Transverse colon (tissue), 4 donors: Measurements from ENCODE around the gene SASH3. TPM values are rescaled to one million over a fixed set of nuclear protein-coding genes. Genes with fewer than 3 reads are reported as not detected.

Experiments
- DNase-seq: peaks from one replicate; pipeline ENCODE4 v3.0.0-alpha.2; 2019
- H3K27ac ChIP-seq, 4 donors: fragments of 200-600 bp; sonication (generic); 2 replicates each; pipeline ENCODE4 v1.5.1; 2016 to 2018; ENCODE audit warnings: inconsistent platforms in 4 of 4
- H3K27me3 ChIP-seq: fragments of 200-600 bp; sonication (generic); 2 replicates; pipeline ENCODE4 v1.5.1; 2017; ENCODE audit warnings: inconsistent platforms
- H3K36me3 ChIP-seq, 4 donors: fragments of 200-600 bp; sonication (generic); 2 replicates each; pipeline ENCODE4 v1.5.1; 2017 to 2019; ENCODE audit warnings: inconsistent platforms in 4 of 4
- H3K4me1 ChIP-seq, 4 donors: fragments of 200-600 bp; sonication (generic); 2 replicates each; pipeline ENCODE4 v1.5.1; 2017 to 2020; ENCODE audit warnings: inconsistent platforms in 4 of 4
- H3K4me3 ChIP-seq, 4 donors: fragments of 200-600 bp; sonication (generic); 1 replicate in 1 of 4; 2 replicates in 3 of 4; pipeline versions ENCODE4 v1.5.1 to v1.6.1; 2017 to 2019; ENCODE audit warnings: inconsistent platforms in 4 of 4
- H3K9me3 ChIP-seq, 2 donors: fragments of 200-600 bp; sonication (generic); 2 replicates each; pipeline ENCODE4 v1.5.1; 2017 to 2019; ENCODE audit warnings: inconsistent platforms in 2 of 2
- EP300 ChIP-seq: sonication (generic); formaldehyde crosslinking; IDR thresholded peaks from one replicate; pipeline ENCODE4 v1.6.1; 2017; ENCODE audit warnings: antibody characterized with exemption, low read depth
- POLR2A ChIP-seq: fragments of 450-650 bp; IDR thresholded peaks from one replicate; pipeline ENCODE4 v1.6.1; 2016; ENCODE audit warnings: antibody characterized with exemption, mild to moderate bottlenecking, moderate library complexity
- POLR2AphosphoS5 ChIP-seq, 3 donors: sonication (generic); formaldehyde crosslinking; IDR thresholded peaks; one replicate each; pipeline ENCODE4 v1.6.1; 2016; ENCODE audit warnings: antibody characterized with exemption in 3 of 3
- WGBS, 2 donors: methylation state at CpG; one replicate each; pipeline ENCODE4 v1.1.5; 2018; ENCODE audit warnings: low coverage in 1 of 2; 5-methylcytosine and 5-hydroxymethylcytosine counted together
- in situ Hi-C, 4 donors: fragments of 200-750 bp; cut with MboI; loops; one replicate each; pipeline versions ENCODE4 v1.15.0 to v1.15.1; 2017; ENCODE audit warnings: low sequenced_read_pairs in 3 of 4, low pct_ligation_motif_present in 1 of 4, low pct_unique_long_range_greater_than_20kb in 1 of 4
- intact Hi-C: fragments of 100-400 bp; cut with DNase I; formaldehyde crosslinking; loops from one replicate; pipeline ENCODE4 v1.15.1; 2023; ENCODE audit warnings: low total_unique reads
- total RNA-seq, 4 donors: library from RNA; depleted of rRNA; stranded (reverse); fragments of >200 nt; gene quantifications; one replicate each; pipeline ENCODE4 v1.1.0, GENCODE V29; 2016
- TF ChIP-seq, protein P1 (sequence below), 5 experiments: fragments of 200-600 bp in 3 of 5; fragments of 450-650 bp in 2 of 5; sonication (generic) in 3 of 5; IDR thresholded peaks; 1 replicate in 2 of 5; 2 replicates in 3 of 5; pipeline ENCODE4 v1.5.1; 2016 to 2017; ENCODE audit warnings: antibody characterized with exemption in 5 of 5, inconsistent platforms in 3 of 5, mild to moderate bottlenecking in 2 of 5, moderate library complexity in 1 of 5

Gene SASH3
- total RNA-seq, 4 donors from 2014 or later: 1.6 to 20.9 (median 11.1) TPM

GRCh38 chrX:129763666-129764065 lies 16.1 kb upstream of the SASH3 start:
- Histone ChIP-seq H3K9me3 (no peaks in the 10 kb centered on the region), H3K27ac (no peak overlapping the region), H3K4me3 (no peak overlapping the region), H3K36me3 (no peaks in the 10 kb centered on the region), H3K27me3 (no peaks in the 10 kb centered on the region), H3K4me1 (no peaks in the 10 kb centered on the region)
- DNase-seq: no peak
- intact Hi-C loops: no loop called here
- TF ChIP-seq EP300: no peak
- no peak for TF ChIP-seq POLR2AphosphoS5 (IDR thresholded peaks at IDR 0.05)
- in situ Hi-C loops: no loop called here

- H3K9me3 ChIP-seq: no peaks in the 10 kb centered on the region
- no peak overlapping the region for H3K27ac ChIP-seq
- no peaks in the 10 kb centered on the region for H3K27me3 ChIP-seq
- intact Hi-C loops: no loop called here
- 88% methylated on average over 8 of the region's 8 CpGs; no CpG with 5 or more reads in 1 of the 2 donors for WGBS, 2 donors
- TF ChIP-seq EP300 (no peak), POLR2AphosphoS5 (IDR thresholded peaks at IDR 0.05) (no peak), POLR2A (no peak)
- TF ChIP-seq, protein P1, sequence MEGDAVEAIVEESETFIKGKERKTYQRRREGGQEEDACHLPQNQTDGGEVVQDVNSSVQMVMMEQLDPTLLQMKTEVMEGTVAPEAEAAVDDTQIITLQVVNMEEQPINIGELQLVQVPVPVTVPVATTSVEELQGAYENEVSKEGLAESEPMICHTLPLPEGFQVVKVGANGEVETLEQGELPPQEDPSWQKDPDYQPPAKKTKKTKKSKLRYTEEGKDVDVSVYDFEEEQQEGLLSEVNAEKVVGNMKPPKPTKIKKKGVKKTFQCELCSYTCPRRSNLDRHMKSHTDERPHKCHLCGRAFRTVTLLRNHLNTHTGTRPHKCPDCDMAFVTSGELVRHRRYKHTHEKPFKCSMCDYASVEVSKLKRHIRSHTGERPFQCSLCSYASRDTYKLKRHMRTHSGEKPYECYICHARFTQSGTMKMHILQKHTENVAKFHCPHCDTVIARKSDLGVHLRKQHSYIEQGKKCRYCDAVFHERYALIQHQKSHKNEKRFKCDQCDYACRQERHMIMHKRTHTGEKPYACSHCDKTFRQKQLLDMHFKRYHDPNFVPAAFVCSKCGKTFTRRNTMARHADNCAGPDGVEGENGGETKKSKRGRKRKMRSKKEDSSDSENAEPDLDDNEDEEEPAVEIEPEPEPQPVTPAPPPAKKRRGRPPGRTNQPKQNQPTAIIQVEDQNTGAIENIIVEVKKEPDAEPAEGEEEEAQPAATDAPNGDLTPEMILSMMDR (IDR thresholded peaks at IDR 0.05): no peak
- H3K4me1 ChIP-seq: peaks cover 0 to 3% (median 0%) of the 10 kb centered on the region in 4 donors
- H3K4me3 ChIP-seq: no peak overlapping the region
- H3K36me3 ChIP-seq: no peaks in the 10 kb centered on the region
- in situ Hi-C loops: no loop called here
- DNase-seq: no peak
Measured at GRCh38 chrX:129768186-129768585, 11.6 kb upstream of the SASH3 start.

DNA sequence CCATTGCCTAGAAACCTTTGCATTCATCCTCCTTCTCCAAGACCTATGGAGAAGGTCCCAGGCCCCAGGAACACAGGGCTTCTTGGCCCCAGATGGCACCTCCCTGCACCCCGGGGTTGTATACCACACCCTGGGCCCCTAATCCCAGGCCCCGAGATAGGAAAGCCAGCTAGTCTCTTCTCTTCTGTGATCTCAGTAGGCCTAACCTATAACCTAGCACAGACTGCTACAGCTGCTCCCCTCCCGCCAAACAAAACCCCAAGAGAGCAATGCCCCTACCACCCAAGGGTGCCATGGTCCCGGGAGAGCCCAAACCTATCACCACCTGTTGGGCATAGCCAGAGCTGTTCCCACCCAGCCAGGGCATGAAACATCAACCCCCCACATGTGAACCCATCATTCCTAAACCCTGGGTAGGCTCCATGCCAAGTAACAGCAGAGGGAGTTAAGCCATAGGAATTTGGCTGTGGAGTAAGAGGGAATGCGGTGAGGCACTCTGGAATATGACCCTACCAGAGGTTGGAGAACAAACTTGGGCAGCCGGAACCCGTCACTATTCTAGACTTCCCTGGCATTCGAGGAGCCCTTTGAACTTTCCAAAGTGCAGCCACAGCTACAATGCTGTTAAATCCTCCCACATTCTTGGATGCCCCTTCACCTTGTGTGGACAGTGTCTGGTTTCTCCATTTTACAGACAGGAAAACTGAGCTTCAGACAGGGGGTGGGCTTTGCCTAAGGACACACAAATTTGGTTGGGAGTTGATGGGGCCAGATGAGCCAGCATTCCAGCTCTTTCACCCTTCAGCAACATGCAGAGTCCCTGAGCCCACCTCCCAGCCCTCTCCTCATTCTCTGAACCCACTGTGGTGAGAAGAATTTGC lies 10.9 kb upstream of the SASH3 start:
- WGBS, 2 donors: 82% methylated on average over 8 of the region's 8 CpGs; no CpG with 5 or more reads in 1 of the 2 donors
- intact Hi-C loops: no loop called here
- no peak overlapping the region for H3K4me3 ChIP-seq
- in situ Hi-C loops: no loop called here
- no peak for TF ChIP-seq POLR2A
- TF ChIP-seq, protein P1 (IDR thresholded peaks at IDR 0.05): no peak
- no peak for TF ChIP-seq POLR2AphosphoS5 (IDR thresholded peaks at IDR 0.05)
- TF ChIP-seq EP300: no peak
- H3K9me3 ChIP-seq: no peaks in the 10 kb centered on the region
- peaks cover 0 to 9% (median 0%) of the 10 kb centered on the region in 4 donors for H3K4me1 ChIP-seq
- H3K27ac ChIP-seq: peak overlapping the region in 1 of 4 donors; percentile 37
- H3K27me3 ChIP-seq: no peaks in the 10 kb centered on the region
- no peaks in the 10 kb centered on the region for H3K36me3 ChIP-seq
- DNase-seq: no peak

- DNase-seq: peak; percentile 53
- Histone ChIP-seq H3K4me3 (no peak overlapping the region), H3K27ac (peak overlapping the region in 1 of 4 donors; percentile 37), H3K4me1 (peaks cover 0 to 12% (median 0%) of the 10 kb centered on the region in 4 donors), H3K27me3 (no peaks in the 10 kb centered on the region), H3K9me3 (no peaks in the 10 kb centered on the region), H3K36me3 (no peaks in the 10 kb centered on the region)
- intact Hi-C loops (no loop called here), in situ Hi-C loops (no loop called here)
- WGBS, 2 donors: 72% methylated on average over 9 of the region's 9 CpGs; no CpG with 5 or more reads in 1 of the 2 donors
- TF ChIP-seq, protein P1 (IDR thresholded peaks at IDR 0.05): no peak
- TF ChIP-seq POLR2A (no peak), POLR2AphosphoS5 (IDR thresholded peaks at IDR 0.05) (no peak), EP300 (no peak)
Measured at GRCh38 chrX:129769467-129770154, 10.1 kb upstream of the SASH3 start.
